ENCODE data around the gene KLHL26.
A peak's percentile ranks its signal among the peaks of the same experiment; 100 is the strongest.
"Not testable (repeated sequence)": the region's sequence is repeated elsewhere in the genome, so short reads cannot be mapped to it uniquely, and the experiment has no call there.

The KLHL26 gene

DNA sequence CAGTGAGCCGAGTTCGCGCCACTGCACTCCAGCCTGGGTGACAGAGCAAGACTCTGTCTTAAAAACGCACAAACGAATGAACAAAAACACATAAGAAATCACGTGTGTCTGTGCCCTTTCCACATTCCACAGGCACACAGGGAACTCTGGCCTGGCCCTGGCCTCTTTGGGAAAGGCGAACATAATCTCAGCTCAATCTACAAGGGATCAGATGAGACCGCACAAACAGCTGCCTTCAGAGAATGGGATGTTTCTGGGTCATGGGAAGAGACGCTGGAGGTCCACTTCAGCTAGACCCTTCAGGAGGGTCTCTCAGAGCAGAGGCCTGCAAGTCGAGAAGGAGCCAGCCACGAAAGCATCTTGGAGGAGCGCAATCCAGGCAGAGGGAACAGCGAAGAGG, 40.3 kb downstream of the KLHL26 start:
- no peak overlapping the region for H3K9ac ChIP-seq (ENCODE audit: low read depth, low read length)
- H3K4me1 ChIP-seq (ENCODE audit: control insufficient read depth, insufficient read depth, low read length): peaks cover 8% of the 10 kb centered on the region; the same call in 1 of the 2 replicates
- no peak overlapping the region for H3K4me3 ChIP-seq (ENCODE audit: low read depth, low read length)
- H3K27ac ChIP-seq (ENCODE audit: low read depth, low read length): no peak overlapping the region
- H3K27me3 ChIP-seq (ENCODE audit: control insufficient read depth, insufficient read depth, low read length): no peaks in the 10 kb centered on the region
- H3K9me3 ChIP-seq (ENCODE audit: control insufficient read depth, insufficient read depth, low read length): no peaks in the 10 kb centered on the region
- no peaks in the 10 kb centered on the region for H3K36me3 ChIP-seq (ENCODE audit: control insufficient read depth, insufficient read depth, low read length)

DNA sequence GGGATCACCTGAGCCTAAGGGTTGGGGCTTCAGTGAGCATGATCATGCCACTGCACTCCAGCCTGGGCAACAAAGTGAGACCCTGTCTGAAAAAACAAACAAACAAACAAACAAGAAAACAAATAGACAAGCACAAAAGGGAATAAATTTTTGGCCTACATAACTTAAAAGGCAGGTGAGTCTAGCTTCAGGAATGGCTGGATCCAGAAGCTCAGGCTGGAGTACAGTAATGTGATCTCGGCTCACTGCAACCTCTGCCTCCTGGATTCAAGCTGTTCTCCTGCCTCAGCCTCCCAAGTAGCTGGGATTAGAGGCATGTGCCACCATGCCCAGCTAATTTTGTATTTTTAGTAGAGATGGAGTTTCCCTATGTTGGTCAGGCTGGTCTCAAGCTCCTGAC, 43.3 kb downstream of the KLHL26 start:
- H3K27ac ChIP-seq (ENCODE audit: low read depth, low read length); H3K4me3 ChIP-seq (ENCODE audit: low read depth, low read length); H3K36me3 ChIP-seq (ENCODE audit: control insufficient read depth, insufficient read depth, low read length); H3K27me3 ChIP-seq (ENCODE audit: control insufficient read depth, insufficient read depth, low read length); H3K9me3 ChIP-seq (ENCODE audit: control insufficient read depth, insufficient read depth, low read length); H3K4me1 ChIP-seq (ENCODE audit: control insufficient read depth, insufficient read depth, low read length); H3K9ac ChIP-seq (ENCODE audit: low read depth, low read length): not testable (repeated sequence)

DNA sequence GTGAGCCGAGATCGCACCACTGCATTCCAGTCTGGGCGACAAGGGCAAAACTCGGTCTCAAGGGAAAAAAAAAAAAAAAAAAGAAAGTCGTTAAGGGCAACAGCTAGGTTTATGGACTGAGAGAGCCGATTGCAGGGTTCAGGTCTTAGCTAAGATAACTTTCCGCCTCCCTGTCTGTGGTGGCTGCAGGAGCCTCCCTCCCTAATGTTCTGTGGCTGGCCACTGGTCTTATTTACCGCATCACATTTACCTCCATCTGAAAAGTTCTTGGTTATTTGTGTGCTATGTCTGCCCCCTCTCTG, 45.9 kb downstream of the KLHL26 start:
- H3K27ac ChIP-seq (ENCODE audit: low read depth, low read length): no peak overlapping the region
- H3K4me1 ChIP-seq (ENCODE audit: control insufficient read depth, insufficient read depth, low read length): peaks cover 8% of the 10 kb centered on the region; the same call in 1 of the 2 replicates
- no peaks in the 10 kb centered on the region for H3K9me3 ChIP-seq (ENCODE audit: control insufficient read depth, insufficient read depth, low read length)
- no peak overlapping the region for H3K9ac ChIP-seq (ENCODE audit: low read depth, low read length)
- H3K27me3 ChIP-seq (ENCODE audit: control insufficient read depth, insufficient read depth, low read length): no peaks in the 10 kb centered on the region
- H3K36me3 ChIP-seq (ENCODE audit: control insufficient read depth, insufficient read depth, low read length): no peaks in the 10 kb centered on the region
- H3K4me3 ChIP-seq (ENCODE audit: low read depth, low read length): peak overlapping the region; percentile 71

DNA sequence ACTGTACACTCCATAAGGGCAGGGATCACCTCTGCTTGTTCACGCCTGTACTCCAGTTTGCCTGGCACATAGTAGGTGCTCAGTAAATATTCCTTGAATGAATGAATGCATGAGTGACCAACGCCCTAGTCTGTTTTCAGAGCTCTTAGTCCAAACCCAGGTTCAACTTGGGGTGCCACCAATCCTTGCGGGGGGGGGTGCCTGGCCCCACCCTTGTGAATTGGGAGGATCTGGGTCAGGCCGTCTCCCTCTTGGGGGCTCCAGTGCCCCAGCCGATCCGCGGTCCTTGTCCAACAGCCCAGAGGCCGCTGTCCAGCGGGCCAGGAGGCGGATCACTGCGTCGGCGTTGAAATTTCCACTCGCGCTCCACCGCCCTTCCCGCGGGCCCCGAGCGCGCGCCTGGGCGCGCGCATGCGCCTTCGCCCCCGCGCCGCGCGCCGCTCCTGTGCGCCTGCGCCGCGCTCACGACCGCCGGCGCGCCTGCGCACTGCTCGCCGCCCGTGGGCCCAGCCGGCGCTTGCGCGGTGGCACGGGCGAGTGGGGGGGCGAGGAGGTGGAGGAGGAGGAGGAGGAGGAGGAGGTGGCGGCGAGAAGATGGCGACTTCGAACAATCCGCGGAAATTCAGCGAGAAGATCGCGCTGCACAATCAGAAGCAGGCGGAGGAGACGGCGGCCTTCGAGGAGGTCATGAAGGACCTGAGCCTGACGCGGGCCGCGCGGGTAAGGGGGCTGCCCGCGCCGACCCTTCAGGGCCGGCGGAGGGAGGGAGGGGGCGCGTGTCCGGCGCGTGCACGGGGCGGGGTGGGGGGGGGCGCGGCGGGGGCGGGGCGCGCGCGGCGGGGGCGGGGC, 46.5 kb downstream of the KLHL26 start, which contains the start of gene CRTC1:
CRTC1 (plus strand) TSS at position 572 of the 849 bp plus-strand sequence; CDS start at position 595, 23 bp downstream.
- H3K27ac ChIP-seq (ENCODE audit: low read depth, low read length): peak within 1 kb of the TSS; percentile 61
- no peaks in the 10 kb centered on the region for H3K36me3 ChIP-seq (ENCODE audit: control insufficient read depth, insufficient read depth, low read length)
- peak within 1 kb of the TSS; percentile 71 for H3K4me3 ChIP-seq (ENCODE audit: low read depth, low read length)
- peak within 1 kb of the TSS; percentile 85 for H3K9ac ChIP-seq (ENCODE audit: low read depth, low read length)
- no peaks in the 10 kb centered on the region for H3K9me3 ChIP-seq (ENCODE audit: control insufficient read depth, insufficient read depth, low read length)
- no peaks in the 10 kb centered on the region for H3K27me3 ChIP-seq (ENCODE audit: control insufficient read depth, insufficient read depth, low read length)
- peaks cover 3% of the 10 kb centered on the region; the same call in 1 of the 2 replicates for H3K4me1 ChIP-seq (ENCODE audit: control insufficient read depth, insufficient read depth, low read length)

DNA sequence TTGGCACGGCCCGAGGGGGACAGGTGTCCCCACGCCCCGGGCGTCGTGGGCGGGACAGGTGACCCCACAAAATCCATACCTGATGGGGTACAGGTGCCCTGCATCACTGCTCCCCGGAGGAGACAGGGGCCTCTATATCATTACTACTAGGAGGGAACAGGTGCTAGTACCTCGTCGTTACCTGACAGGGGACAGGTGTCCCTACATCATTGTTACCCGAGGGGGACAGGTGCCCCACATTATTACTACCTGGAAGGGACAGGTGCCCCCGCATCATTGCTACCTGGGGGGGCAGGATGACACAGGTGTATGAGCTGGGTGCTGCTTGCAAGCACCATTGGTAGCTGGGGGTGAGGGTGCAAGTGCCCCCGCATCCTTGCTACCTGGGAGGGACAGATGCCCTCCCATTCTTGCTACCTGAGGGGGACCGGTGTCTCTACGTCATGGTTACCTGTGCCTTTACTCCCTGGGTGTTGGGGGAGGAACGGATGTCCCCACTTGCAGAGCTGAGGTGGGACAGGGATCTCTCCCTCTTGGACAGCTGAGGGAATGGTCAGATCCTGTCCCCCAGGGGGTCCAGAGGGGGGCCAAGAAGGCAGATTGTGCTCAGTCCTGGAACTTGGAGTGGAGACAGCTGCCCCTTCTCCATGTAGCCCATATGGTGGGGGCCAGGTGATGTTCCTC, 47.3 kb downstream of the KLHL26 start:
- H3K4me1 ChIP-seq (ENCODE audit: control insufficient read depth, insufficient read depth, low read length): no peaks in the 10 kb centered on the region
- no peak overlapping the region for H3K9ac ChIP-seq (ENCODE audit: low read depth, low read length)
- no peak overlapping the region for H3K27ac ChIP-seq (ENCODE audit: low read depth, low read length)

DNA sequence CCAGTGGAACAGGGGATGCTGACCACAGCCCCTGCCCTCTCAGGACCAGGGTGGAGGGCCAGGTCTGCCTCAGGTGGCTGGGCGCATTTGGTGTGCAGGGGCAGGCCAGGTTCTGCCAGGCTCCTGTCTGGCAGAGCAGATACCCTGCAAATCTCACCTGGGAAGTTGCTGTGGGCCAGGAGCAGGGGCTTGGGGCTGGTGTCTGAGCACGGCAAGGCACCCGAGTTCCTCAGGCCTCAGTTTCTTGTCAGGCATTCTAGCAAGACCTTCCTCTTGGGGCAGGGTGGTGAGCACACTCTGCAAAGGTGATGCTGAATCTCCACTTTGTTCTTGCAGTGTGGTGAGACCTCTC, 47.8 kb downstream of the KLHL26 start:
- H3K9me3 ChIP-seq (ENCODE audit: control insufficient read depth, insufficient read depth, low read length): no peaks in the 10 kb centered on the region
- no peak overlapping the region; the same call in 1 of the 2 replicates for H3K4me3 ChIP-seq (ENCODE audit: low read depth, low read length)
- no peaks in the 10 kb centered on the region for H3K36me3 ChIP-seq (ENCODE audit: control insufficient read depth, insufficient read depth, low read length)
- H3K9ac ChIP-seq (ENCODE audit: low read depth, low read length): no peak overlapping the region
- H3K27me3 ChIP-seq (ENCODE audit: control insufficient read depth, insufficient read depth, low read length): no peaks in the 10 kb centered on the region
- no peaks in the 10 kb centered on the region for H3K4me1 ChIP-seq (ENCODE audit: control insufficient read depth, insufficient read depth, low read length)
- H3K27ac ChIP-seq (ENCODE audit: low read depth, low read length): no peak overlapping the region

More for the DNA sequence above, 47.3 kb downstream of the KLHL26 start:
- no peaks in the 10 kb centered on the region for H3K27me3 ChIP-seq (ENCODE audit: control insufficient read depth, insufficient read depth, low read length)
- H3K4me3 ChIP-seq (ENCODE audit: low read depth, low read length): peak overlapping the region; percentile 71
- no peaks in the 10 kb centered on the region for H3K36me3 ChIP-seq (ENCODE audit: control insufficient read depth, insufficient read depth, low read length)
- no peaks in the 10 kb centered on the region for H3K9me3 ChIP-seq (ENCODE audit: control insufficient read depth, insufficient read depth, low read length)

DNA sequence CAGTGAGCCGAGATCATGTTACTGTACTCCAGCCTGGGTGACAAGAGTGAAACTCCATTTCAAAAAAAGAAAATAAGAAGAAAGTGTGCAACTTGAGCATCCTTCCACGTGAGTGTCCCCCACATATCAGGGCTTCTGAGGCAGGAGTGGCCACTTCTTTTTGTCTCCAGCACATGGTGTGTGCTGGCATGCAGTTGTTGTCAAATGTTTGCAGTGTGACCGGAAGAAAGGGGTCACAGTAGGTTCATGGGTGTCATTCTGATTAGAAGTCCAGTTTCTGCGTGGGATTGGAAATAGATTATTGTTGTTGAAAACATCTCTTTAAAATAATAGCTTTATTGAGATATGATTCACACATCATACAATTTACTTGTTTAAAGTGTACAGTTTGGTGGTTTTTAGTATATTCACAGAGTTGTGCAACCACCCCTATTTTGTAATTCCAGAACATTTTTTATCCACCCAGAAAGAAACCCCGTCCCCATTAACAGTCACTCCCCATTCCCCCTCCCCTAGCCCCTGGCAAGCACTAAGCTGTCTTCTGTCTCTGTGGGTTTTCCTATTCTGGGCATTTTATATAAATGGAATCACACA, 48.9 kb downstream of the KLHL26 start:
- no peaks in the 10 kb centered on the region for H3K4me1 ChIP-seq (ENCODE audit: control insufficient read depth, insufficient read depth, low read length)
- H3K27ac ChIP-seq (ENCODE audit: low read depth, low read length): no peak overlapping the region
- no peak overlapping the region for H3K9ac ChIP-seq (ENCODE audit: low read depth, low read length)

DNA sequence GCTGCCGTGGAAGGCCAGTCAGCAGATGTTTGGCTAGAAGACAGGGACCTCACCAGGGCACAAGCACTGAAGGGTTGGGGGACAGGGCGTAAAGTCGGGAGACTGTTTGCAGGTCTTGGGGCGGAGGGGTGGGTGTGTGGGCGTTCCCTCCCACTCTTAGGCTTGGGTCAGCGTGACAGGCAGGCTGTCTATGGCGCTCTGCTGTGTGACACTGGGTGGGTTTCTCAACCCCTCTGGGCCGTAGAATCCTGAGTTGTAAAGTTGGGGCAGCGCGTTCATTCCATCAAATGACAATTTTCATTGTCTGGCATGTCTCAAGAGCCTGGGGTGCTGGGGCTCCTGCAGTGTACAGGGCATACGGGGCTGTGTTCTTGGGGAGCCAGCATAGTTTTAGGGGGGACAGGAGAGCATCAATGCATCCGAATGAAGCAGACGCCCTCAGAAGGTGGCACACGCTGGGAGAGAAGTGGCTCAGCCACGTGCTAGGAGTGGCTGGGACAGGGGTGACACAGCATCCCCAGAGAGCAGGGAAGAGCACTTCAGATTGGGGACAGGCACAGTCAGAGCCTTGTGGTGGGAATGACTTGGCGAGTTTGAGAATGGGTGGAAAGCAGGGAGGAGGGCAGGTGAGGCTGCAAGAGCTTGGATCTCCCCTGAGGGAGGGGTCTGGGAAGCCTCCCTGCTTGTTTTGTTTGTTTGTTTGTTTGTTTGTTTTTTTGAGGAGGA, 51.1 kb downstream of the KLHL26 start:
- H3K9me3 ChIP-seq (ENCODE audit: control insufficient read depth, insufficient read depth, low read length): no peaks in the 10 kb centered on the region
- H3K36me3 ChIP-seq (ENCODE audit: control insufficient read depth, insufficient read depth, low read length): no peaks in the 10 kb centered on the region
- H3K27ac ChIP-seq (ENCODE audit: low read depth, low read length): no peak overlapping the region
- H3K4me3 ChIP-seq (ENCODE audit: low read depth, low read length): no peak overlapping the region
- H3K9ac ChIP-seq (ENCODE audit: low read depth, low read length): no peak overlapping the region
- H3K4me1 ChIP-seq (ENCODE audit: control insufficient read depth, insufficient read depth, low read length): no peaks in the 10 kb centered on the region
- H3K27me3 ChIP-seq (ENCODE audit: control insufficient read depth, insufficient read depth, low read length): no peaks in the 10 kb centered on the region

More for the DNA sequence above, 48.9 kb downstream of the KLHL26 start:
- Histone ChIP-seq H3K36me3 (ENCODE audit: control insufficient read depth, insufficient read depth, low read length) (no peaks in the 10 kb centered on the region), H3K27me3 (ENCODE audit: control insufficient read depth, insufficient read depth, low read length) (no peaks in the 10 kb centered on the region), H3K9me3 (ENCODE audit: control insufficient read depth, insufficient read depth, low read length) (no peaks in the 10 kb centered on the region), H3K4me3 (ENCODE audit: low read depth, low read length) (no peak overlapping the region)

DNA sequence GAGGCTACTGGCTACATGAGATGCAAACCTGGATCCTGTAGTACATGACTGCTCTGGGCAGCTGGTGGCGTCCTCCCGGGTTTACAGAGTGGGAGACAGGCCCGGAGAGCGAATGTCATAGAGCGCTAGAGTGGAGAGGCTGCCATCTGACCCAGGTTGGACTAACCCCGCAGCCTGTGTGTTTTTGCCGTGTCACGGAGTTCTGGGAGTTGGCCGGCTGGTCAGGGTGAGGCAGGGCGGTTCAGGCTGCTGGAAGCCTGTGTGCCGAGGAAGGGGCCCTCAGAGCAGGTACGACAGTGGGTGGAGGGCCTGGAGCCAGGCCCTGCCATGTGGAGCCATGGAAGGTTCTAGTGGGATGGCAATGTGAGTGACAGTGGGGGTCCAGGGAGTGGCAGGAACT, 59.2 kb downstream of the KLHL26 start:
- Histone ChIP-seq H3K9me3 (ENCODE audit: control insufficient read depth, insufficient read depth, low read length) (no peaks in the 10 kb centered on the region), H3K36me3 (ENCODE audit: control insufficient read depth, insufficient read depth, low read length) (no peaks in the 10 kb centered on the region), H3K27ac (ENCODE audit: low read depth, low read length) (no peak overlapping the region), H3K9ac (ENCODE audit: low read depth, low read length) (no peak overlapping the region), H3K4me3 (ENCODE audit: low read depth, low read length) (no peak overlapping the region), H3K27me3 (ENCODE audit: control insufficient read depth, insufficient read depth, low read length) (0 out of 2 replicates have a peak, but pooled peaks cover 3% of the 10 kb centered on the region), H3K4me1 (ENCODE audit: control insufficient read depth, insufficient read depth, low read length) (peaks cover 16% of the 10 kb centered on the region; the same call in 1 of the 2 replicates)

DNA sequence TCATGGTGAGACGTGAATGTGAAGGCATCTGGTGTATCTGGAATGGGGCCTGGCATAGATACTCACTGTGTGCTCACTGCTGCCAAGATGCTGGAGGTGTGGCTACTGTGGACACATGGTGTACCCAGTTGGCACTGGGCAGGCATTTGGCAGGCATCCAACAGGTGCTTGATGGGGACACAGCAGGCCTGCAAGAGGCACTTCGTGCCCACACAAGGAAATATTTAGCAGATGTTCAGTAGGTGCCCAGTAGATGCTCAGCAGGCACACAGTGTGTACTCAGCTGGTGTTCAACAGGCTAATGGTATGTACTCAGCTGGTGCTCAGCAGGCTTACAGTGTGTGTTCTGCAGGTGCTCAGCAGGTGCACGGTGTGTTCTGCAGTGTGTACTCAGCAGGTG, 60.9 kb downstream of the KLHL26 start:
- Histone ChIP-seq H3K4me1 (ENCODE audit: control insufficient read depth, insufficient read depth, low read length) (peaks cover 20% of the 10 kb centered on the region), H3K27me3 (ENCODE audit: control insufficient read depth, insufficient read depth, low read length) (0 out of 2 replicates have a peak, but pooled peaks cover 3% of the 10 kb centered on the region), H3K4me3 (ENCODE audit: low read depth, low read length) (no peak overlapping the region)

More for the DNA sequence above, 60.9 kb downstream of the KLHL26 start:
- H3K36me3 ChIP-seq (ENCODE audit: control insufficient read depth, insufficient read depth, low read length): no peaks in the 10 kb centered on the region
- no peak overlapping the region for H3K9ac ChIP-seq (ENCODE audit: low read depth, low read length)
- no peak overlapping the region for H3K27ac ChIP-seq (ENCODE audit: low read depth, low read length)
- no peaks in the 10 kb centered on the region for H3K9me3 ChIP-seq (ENCODE audit: control insufficient read depth, insufficient read depth, low read length)
